NCI-H748 (cell line): ENCODE data around the gene TCF7L2.

Source experiments
- DNase-seq: peaks from one replicate; lab custom pipeline; 2025; ENCODE audit not compliant: unreplicated experiment; lab: John Stamatoyannopoulos, UW

TCF7L2 gene

DNA sequence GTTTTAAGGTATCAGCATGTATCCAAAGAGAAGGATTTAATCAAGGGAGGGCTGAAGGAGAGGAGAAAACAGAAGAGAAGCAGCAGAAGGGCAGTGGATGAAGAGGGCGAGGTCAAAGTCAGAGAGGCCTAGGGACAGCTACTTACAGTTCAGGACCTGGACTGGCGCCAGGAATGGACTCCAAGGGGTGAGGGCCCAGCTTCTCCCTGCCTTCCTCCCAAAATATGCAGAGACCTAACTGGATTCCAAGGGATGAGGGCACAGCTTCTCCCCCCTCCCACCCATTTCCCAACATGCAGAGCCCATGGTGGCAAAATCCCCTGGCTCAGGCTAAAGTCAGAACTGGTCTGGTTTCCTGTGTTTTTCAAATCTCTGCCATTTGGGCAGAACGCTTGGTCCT is 3.4 kb upstream of the TCF7L2 start:
- DNase-seq = no peak

DNA sequence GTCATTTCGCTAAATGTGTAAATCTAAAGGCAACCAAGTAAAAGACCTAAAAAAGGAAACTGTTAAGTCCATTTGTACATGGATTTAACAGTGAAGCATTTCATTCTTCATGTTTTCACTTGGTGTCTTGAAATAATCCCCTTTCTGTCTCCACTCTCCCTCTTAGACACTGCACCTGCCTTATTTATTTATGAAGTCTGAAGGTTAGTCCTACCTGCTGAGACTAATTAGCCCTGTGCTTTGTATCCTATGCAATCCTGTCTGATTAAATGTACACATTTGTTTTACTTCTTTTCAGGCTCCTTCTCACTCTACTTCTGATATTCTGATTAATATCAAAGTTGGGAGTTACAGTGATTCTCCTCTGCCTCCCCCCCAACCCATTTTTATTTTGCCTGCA is 1.9 kb upstream of the TCF7L2 start:
- DNase-seq = peak; percentile 61

DNA sequence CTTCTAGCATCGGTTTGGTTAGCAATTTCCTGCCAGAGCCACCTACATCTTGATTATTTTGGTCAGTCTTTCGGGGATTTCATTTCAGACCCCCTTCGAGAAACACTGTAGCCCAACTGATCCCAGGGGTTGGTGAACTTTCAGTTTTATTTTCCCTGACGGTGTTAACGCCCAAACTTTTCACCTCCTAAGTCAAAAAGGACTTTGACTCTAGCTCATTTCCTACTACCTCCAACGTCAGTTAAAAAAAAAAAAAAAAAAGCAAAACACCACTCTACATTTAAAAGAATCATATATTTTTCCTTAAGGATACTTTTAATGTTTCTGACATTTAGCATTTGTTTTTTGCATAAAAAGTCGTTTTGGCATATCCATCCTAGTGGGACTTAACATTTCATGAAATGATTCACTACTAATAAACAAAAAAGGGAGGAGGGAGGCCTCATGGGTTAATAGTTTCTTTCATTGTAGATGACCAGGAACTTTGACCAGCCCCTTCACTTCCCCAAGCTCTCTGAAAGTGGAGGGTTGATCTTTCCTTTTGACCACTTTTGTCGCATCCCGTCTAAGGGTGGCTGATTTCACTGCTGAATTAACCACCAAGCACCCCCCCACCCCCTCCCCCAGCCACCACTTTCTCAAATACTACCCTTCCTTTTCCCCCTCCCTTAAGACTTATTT is 764 bp upstream of the TCF7L2 start:
- no peak for DNase-seq

DNA sequence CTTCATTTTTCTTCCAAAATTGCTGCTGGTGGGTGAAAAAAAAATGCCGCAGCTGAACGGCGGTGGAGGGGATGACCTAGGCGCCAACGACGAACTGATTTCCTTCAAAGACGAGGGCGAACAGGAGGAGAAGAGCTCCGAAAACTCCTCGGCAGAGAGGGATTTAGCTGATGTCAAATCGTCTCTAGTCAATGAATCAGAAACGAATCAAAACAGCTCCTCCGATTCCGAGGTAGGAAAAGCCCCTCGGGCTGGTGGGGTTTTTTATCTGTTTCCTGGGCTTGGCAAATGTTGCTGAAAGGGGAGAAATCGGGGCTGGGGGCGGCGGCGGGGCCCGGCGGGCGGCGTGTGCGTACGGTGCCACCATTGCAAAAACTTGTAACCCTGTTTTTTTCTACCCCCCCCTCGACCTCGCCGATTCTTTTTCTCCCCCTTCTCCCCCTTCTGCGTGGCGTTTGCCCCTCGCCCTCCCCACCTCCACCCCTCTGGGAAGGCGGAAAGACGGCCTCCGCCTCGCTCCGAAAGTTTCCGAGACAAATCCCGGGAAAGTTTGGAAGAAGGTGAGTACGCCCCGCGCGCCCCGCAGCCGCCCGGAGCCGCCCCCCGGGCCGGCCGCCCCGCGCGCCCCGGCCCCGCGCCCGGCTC is 789 bp downstream of the TCF7L2 start:
- peak; percentile 29 for DNase-seq

DNA sequence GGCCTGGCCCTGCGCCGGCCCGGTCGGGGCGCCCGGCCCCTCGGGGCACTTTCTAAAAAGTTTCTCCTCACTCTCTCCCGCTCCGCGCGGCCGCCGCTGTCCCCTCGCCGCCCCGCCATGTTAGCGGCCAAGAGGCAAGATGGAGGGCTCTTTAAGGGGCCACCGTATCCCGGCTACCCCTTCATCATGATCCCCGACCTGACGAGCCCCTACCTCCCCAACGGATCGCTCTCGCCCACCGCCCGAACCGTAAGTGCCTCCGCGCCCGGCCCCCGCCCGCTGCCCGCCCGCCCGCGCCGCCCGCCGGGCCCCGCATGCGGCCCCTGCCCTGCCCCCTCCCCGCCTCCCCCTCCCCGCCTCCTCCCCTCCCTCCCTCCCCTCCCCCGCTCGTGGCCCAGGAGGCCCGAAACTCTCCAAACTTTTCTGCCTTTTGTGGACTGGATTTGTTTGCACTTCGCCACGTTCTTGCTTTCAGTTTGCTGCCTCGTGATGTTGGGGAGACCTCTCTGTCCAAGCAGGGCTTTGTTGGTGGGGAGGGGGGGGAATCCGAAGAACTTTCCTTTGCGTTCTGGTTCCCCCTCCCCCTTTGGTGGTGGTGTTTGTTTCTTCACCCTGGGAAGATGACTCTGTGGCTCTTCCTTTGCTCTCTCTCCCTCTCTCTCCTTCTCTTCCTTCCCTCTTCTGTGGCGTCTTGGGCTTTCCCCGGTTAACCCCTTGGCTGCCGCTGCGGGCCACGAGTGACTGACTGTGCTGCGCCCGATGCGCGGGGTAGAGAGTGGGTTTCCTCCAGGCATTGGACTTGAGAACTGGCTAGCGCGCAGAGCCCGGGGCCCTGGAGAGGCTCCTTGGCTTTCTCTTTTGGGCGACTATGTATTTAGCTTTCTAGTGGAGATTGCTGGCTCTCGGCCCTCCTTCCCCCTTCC is 1.6 kb downstream of the TCF7L2 start:
- DNase-seq = peak; percentile 23

DNA sequence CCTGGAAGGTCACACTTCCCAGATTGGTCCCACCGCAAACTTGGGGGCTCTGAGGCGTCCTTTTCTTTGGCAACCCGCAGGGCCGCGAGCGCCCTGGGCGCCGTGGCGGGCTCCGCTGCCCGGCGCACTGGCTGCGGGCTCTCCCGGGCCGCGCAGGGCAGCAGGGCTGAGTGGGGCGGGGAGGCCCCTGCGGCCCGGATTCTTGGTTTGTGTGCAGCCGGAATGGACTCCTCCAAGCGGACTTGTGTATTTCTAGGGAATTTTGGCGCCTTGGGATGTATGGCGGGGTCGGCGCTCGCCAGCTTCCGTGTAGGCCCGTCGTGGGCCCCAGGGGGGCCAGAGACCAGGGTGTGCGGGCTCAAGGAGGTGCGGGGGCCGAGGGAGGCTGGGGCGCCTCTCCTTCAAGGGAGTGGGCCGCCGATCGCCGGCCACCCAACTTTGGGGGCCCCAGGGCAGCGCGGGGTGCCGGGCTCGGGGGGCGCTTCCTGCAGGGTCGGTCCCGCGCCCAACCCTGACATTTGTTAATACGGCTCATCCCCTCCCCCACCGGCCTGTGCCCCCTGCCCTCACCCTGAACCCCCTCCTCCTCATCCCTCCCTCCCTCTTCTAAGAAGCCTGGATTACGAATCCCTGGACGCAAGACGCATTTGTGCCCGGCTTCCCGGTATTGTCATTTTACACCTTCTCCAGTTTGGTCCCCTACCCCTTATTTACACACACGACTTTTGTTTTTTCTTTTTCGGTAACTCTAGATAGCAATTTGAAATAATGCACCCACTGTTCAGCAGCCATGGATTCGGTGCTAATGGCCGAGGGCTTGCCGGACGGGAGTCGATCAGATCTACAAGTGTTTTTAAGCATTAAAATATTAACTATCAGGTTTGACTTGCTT is 2.5 kb downstream of the TCF7L2 start:
- peak; percentile 16 for DNase-seq

DNA sequence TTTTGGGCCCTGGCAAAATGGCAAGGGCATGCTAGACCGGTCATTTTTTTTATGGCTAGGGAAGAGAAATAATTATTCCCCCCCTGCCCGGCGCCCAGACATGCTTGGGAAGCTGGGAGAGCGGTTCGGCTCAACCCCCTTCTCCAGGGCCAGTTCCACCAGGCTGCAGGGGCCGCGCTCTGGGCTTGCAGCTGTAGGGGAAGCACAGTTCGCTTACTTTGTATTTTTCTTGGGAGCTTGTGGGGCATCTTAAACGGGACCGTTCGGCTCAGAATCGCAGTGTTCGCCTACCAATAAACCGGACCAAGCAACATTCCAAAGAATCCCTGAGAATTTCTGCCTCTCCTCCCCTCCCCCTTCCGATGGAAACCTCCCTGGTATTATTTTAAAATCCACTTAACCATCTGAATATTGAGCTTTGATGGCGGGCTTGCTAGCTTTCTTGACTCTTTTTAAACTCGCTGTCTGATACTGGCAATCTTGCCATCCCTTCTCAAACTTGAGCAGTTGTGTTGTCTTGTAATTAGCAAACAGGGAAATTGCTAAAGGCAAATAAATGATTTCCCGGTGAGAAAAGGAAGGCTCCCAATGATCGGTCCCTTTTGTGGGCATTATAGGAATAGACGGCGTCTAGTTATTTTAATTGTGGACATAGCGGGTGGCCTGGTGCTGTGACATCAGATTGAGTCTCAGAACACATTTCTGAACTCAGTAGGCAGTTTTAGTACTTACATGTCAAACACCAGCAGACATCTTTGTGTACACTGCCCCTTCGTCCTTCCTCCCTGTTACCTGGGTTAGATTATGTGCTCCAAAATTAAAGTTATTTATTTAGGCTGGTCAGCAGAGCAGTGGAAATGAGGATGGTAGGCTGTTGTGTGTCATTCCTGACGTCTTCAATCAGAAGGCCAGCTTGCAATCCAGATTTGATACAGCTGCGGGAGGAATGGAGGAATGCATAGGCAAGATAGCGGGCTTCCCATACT is 3.4 kb downstream of the TCF7L2 start:
- no peak for DNase-seq

DNA sequence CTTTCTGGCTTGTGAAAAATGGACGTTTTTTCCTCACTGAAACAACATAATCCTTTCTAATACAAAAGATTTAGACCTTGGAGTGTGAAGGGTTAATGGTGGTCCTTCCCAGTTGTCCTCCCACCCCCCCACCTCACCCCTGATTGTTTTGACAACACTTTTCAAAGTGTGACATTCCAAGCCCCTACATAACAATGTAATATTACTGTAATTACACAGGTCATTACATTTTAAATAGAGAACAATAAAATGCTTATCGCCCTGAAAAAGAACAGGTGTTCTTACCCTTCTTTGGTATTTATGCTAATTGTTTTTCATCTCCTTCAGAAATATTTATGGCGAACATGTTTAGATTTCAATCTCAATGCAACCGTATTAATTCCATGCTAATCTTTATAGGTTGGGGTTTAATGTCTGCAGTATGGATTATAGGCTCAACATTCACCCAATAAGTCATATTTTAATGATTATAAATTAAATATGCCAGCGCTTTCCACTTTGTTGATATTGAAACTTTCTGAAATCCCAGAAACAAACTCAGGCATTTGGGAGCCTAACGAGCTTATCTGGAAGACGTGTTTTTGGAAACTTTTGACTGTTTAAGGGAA is 5.0 kb downstream of the TCF7L2 start:
- no peak for DNase-seq

DNA sequence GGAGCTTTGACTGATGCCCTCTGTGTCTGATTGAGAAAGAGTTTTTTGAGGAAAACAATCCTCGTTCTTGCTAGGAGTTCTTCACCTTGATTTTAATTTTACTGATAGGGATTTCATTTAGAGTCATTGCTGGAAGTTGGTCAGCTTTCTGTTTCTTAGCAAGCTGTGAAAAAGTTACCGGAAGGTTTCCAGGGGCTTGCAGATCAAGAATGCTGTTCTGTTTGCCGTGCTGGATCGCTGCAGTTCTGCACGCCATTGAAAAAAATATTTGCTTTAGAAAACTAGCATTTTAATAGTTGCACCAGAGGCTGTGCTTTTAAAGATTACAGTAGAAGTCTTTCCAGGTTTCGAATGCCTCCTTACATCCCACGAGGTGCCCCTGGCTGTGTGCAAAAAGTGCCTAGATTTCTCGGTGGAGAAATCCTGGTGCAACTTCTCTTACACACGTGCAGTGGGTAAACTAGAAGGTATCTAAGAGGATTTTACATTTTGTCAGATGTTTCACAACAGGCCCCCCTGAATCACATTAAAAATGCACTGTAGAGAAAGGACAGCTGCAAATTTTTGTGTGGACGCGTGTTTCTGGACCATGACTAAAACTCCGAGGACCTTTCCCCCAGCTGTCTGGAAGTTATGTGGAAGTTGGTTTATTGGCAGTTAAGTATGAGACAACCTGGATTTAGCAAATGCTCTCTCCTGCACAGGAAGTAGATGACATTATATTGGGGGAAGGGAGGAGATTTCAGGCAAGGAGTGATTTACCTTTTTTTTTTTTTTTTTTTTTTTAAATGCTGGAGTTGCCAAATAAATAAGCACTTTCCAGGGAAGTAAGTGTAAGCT is 5.8 kb downstream of the TCF7L2 start:
- no peak for DNase-seq

DNA sequence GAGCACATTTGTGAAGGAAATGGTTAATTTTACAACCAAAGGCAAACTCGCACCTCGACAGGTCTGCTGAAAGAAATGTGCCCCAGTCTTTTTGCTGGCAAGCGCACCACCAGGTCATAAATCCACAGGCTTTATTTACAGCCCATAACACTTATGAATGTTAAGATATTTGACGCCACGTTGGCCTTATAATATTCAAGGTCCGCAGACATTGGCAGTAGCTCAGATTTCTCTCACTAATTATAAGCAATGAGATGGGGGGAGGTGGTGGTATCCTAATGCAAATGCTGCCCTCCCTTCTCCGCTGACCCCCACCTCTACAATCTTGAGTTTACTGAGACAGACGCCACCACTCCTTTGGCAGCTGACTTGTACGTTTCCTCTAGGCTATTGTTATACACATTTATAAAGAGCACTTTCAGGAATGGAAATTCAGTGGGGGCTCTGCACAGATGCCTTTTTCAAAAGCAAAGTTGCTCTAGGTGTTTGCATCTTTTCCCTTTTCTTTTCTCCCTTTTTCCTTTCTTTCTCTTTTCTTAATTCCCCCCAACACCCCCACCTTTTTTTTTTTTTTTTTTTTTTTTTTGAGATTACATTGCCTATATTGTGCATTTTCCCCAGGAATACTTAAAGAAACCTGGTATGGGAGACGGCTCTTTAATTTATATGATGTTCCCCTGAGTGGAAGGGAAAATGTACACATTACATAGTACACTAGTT is 6.7 kb downstream of the TCF7L2 start:
- peak; percentile 18 for DNase-seq

DNA sequence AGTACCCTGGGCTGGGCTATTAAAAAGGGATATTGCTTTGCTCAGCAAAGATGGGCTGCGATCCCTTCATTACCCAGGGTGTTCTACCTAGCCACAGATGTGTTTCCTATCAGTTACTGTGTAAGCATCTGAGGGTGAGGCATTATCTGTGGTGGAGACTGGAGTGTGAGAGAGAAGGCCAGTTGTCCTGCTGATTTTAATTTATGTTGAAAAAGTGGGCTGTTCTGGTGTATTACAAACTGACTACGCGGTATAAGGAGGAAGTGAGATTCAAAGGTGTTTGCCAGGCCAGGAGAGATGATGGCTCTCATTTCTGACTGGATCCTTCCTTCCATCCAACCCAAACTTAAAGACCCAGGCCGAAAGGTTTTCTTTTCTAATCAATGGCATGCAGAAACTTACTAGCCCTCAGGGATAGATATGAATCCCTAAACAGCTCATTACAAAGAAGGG is 7.6 kb downstream of the TCF7L2 start:
- DNase-seq = no peak

DNA sequence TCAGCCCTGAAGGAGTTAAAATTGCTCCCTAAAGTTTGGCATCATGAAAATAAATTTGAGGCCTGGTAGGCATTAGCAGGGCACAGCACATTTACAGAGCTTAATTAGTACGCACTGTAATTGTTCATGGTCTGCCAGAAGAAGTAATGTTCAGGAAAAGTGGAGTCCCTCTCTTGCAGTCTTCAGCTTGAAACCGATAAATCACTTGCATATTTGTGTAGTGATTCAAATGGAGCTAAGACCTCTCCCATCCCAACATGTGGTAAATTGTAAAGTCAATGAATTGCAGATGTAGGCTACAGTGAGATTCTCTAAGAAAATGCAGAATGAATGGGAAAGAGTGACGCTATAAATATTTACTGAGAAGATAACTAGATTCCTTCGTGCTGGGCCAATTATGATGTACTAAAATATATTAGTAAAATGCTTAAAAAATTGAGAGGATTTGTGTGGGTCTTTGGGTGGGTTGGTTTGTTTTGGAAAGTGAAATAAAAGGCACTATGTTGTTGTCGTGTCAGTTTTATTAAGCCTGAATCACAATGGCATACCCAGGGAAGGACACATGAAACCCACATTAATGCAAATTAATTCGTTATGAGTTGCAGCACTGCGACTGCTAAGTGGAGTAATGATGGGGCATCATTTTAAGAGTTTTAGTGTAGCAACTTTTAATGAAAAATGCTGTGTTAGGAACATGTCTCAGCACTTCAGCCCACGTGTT is 8.4 kb downstream of the TCF7L2 start:
- DNase-seq = no peak

DNA sequence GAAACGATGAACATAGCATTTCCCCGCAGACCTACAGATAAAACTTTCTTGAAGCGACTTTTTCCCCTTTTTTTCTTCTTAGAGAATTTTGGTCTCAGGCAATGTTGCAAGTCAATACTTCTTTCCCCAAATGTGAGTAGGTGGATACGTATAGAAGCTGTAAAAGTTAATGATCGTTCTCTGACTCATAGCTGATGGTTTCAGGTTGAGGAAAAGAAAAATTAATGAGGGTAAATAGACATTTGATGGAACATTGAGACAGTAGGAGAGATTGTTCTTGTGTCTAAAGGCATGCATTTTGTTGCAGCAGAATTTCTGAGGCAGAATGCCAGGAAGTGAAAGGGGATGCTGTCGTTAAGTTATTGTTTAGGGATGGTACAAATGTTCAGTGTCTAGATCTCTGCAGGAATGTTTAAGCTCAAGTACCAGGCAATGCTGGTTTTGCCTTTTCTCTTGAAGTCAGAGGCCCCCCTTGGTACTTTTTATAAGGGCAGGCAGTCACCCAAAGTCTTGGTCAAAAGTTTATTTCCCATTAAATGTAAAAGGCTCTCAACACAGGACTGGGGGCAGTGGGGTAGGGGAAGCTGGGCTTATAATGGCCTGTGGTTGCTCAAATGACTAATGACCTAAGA is 9.3 kb downstream of the TCF7L2 start:
- DNase-seq = no peak

DNA sequence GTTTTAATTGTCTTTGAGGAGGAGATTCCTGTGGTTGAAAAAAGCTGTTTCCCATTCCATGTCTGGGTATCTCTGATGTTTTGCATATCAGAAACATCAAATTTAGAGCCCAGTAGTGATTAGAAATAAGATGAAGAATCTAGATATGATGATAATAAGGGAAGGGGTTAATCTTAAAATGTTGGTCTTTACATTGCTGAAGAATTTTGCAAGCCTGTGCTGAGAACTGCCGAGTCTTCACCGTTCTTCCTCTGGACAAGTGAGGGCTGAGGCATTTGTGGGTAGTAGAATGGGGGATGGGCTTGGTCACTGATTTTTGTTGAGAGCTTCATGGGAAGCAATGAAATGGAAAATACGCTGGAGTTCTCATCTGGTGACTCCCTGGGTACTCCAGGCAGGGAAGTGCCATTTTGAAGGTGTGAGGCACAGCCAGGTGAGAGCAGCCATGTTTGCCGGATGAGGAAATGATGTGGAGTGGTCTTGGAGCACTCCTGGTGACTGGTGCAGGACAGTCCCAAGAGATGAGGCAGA is 10.2 kb downstream of the TCF7L2 start:
- DNase-seq = no peak

DNA sequence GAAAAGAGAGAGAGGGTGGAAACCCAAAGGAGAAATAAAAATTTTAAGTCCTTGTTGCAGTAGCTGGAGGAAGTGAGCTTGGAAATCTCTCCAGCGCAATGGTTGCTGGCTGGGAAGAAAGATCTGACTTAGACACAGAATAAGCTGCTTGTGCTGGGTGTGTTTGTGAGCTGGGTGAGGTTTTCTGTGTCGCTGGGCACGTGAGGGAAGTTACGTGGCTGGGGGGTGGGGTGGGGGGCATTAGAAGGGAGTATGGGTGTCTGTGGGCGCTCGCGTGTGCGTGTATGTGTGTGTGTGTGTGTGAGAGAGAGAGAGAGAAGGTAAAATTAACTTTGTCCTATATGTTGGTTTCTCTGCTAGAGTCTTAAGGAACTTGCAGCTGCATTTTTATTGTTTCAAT is 11.6 kb downstream of the TCF7L2 start:
- no peak for DNase-seq

DNA sequence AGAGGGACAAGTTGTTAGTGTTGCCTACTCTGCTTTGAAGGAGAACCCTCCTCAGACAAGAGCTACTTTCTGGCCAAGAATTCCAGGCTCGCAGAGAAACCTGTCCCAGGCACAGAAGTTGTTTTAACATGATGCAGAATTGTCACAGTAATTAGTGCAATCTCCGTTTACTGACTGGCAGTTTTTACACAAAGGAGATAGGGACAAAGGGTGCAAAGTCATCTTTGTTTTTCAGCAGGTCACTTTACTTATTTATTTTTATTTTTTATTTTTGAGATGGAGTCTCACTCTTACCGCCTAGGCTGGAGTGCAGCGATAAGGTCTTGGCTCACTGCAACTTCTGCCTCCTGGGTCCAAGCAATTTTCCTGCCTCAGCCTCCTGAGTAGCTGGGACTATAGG is 12.3 kb downstream of the TCF7L2 start:
- DNase-seq = no peak
